Left renal cortex interstitium (tissue), 4 donors: ENCODE measurements around the gene RGPD5. TPM values are rescaled to one million over a fixed set of nuclear protein-coding genes. Genes with fewer than 3 reads are reported as not detected.
"Not testable (repeated sequence)": the region's sequence is repeated elsewhere in the genome, so short reads cannot be mapped to it uniquely, and the experiment has no call there.

ENCODE experiments used
- DNase-seq, 4 donors: peaks; one replicate each; pipeline ENCODE4 v3.0.0-alpha.2; 2013; ENCODE audit warnings: low read depth in 4 of 4, low spot score in 2 of 4, missing footprints in 1 of 4
- polyA plus RNA-seq, 4 donors: library from polyadenylated mRNA; unstranded; fragments of 120-200 nt; gene quantifications; one replicate each; pipeline ENCODE4 v1.2.1, GENCODE V29; 2013; ENCODE audit not compliant: insufficient read length in 4 of 4

RGPD5 gene
- polyA plus RNA-seq, 4 donors, result 10.0 to 25.0 (median 16.7) TPM

- not testable (repeated sequence) for DNase-seq
These were observed 96.9 kb downstream of the RGPD5 start for GRCh38 chr2:109891024-109891423.

DNA sequence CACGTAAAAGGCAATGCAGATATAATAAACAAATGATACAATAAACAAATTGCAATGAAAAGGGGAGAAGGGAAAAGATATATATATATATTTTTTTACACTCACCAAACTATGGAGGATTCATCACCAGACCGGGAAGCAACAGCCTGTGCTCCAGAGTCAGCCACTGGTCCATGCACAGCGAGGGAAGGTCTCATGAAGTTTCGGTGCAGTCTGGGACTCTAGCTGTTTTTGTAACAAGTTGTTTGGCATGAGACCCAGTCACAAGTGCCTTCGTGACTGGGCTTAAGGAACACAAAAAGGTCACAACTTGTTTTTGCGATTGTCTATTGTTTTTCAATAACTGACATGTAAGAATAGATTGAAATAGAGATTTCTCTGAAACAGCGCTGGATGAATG is 99.6 kb downstream of the RGPD5 start:
- not testable (repeated sequence) for DNase-seq

GRCh38 chr2:109894141-109894540 is 100.0 kb downstream of the RGPD5 start:
- not testable (repeated sequence) for DNase-seq

DNA sequence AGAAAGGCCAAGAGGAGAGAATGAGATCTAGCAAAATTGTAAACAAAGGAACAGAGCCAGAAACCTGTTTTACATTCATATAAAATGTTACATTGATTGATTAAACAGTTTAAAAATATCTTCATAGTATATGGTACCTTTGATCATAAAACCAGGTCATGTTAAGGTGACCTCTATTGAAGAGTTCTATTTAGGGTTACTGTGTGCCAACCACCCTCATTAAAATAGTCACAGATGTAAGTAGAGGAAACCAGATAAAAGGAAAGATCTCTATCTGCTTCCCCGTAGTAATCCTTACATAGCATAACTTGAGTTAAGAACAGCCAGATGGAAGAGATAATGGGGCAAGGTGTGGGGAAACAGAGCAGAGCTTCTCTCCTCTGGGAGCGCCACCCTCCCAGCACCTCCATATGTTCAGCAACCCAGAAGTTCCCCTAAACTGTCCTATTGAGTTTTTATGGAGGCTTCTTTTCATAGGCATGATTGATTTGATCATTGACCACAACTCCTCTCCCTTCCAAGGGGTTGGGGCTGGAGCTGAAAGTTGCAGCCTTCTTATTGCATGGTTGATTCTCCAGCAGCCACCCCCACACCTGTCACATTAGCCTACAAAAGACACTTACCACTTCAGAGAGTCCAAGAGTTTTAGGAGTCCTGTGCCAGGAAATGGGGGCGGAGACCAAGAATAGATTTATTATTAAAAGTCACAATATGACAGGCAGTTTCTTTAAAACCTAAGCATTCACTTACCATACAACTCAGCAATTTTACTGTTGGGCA is 101.2 kb downstream of the RGPD5 start:
- DNase-seq, result not testable (repeated sequence)

- DNase-seq, result not testable (repeated sequence)
These were observed 102.1 kb downstream of the RGPD5 start for GRCh38 chr2:109896212-109896611.

DNA sequence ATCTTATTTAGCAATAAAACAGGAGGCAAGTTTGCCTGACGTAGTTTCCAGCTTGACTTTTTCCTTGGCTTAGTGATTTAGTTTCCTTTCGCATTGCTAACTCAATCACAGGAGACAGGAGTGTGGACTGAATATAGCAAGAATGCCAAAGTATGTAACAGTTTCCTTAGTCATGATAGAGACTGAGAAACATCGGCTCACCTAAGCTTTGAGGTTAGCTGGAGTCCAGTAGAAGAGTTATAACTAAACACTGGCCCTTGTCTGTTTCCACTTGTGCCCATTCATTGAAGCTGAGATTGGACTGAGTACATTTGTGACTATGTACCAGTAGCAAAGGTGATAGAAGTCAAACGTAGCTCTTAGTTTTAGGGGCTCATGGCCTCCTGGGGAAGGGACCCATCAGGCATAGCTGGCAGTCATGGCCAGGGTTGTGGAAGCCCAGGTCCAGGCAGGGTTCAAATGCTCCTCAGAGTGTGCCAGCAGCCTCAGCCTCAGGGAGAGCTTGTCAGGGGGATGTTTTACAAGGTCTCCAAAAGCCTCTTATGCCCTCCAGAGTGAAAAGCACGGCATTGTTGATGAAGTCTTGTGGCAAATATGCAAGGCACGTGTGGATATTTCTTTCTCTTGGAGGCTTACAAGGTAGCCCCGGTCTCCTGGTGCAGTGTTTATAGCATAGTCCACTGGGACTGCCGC is 103.8 kb downstream of the RGPD5 start:
- not testable (repeated sequence) for DNase-seq

DNA sequence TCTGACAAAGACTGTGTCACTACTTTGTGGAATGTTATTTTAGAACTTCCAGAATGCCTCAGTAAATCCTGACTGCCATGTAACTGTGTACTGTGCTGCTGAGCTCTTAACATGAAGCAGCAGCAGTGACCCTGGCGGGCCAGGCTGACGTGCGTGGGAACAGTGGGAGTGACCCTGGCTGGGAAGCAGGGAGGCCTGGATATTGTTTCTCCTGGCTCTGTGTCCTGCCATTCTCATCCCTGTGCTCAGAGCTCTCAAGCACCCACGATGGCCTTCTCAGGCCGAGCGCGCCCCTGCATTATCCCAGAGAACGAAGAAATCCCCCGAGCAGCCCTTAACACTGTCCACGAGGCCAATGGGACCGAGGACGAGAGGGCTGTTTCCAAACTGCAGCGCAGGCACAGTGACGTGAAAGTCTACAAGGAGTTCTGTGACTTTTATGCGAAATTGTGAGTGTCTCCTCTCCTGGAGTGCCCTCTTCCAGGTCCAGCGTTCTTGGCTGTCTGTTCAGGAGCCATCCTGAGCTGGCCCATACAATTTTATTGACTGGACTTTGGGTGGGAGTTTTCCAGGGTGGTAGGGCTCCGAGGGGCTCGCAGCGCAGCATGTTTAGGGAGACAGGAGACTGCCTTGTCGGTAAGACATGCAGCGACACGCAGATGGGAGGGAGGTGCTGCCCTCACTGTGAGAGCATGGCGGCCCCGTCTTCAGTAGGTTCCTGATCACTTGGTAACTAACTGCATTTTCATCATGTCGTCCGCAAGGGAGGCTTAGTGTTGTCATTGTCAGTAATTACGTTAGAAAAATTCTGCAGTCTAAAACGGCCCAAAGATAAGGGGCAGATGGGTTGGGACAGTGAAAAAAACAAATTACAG is 104.6 kb downstream of the RGPD5 start, which contains the start of gene LIMS3:
Gene LIMS3, plus strand, starts transcription at position 227 of the 875 bp plus-strand sequence. Its CDS starts 41 bp downstream, at position 268.
- not testable (repeated sequence) for DNase-seq

DNA sequence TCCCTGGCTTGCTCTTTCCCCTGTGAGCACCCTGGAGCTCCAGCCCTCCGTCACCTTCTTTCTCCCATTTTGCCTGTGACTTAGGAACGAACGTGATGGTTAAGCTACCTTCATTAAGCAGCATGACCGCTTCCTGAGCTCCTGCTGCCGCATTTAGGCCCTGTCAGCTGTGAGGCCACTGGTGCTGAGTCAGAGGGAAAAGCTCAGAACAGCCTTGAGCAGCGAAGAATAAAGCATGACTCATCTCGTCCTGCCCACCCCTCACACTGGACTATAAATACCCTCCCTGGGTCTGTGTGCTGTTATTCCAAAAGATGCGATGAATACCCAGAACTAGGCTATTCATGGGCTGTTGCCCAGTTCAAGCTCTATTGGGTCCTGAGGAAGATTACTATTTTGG is 111.7 kb downstream of the RGPD5 start:
- not testable (repeated sequence) for DNase-seq

Other genes starting within 250 kb of the RGPD5 start
- 100 to 1,000 TPM; 102 to 121 (median 113) TPM for gene SEPTIN10, start 180.3 kb upstream of the RGPD5 start, polyA plus RNA-seq
- gene SOWAHC, start 179.9 kb upstream of the RGPD5 start, polyA plus RNA-seq, result 10 to 100 TPM; 16.2 to 19.8 (median 17.4) TPM
- gene LIMS3, start 104.4 kb downstream of the RGPD5 start, polyA plus RNA-seq, result 1 to 10 TPM; 3.4 to 7.4 (median 5.1) TPM